ENCODE measurements around the gene GOLGA6L22. TPM values are rescaled to one million over a fixed set of nuclear protein-coding genes. Genes with fewer than 3 reads are reported as not detected.
"Not testable (repeated sequence)": the region's sequence is repeated elsewhere in the genome, so short reads cannot be mapped to it uniquely, and the experiment has no call there.

Gene GOLGA6L22
- polyA plus RNA-seq (2013) = not detected in 2 replicates

- H3K36me3 ChIP-seq (ENCODE audit: control insufficient read depth in 1 of 2, insufficient read depth in 2 of 2, low read length in 2 of 2); H4K12ac ChIP-seq (ENCODE audit: low read depth, low read length); H3K14ac ChIP-seq (ENCODE audit: low read length); H3K4me3 ChIP-seq (ENCODE audit: low read depth, low read length); H2AFZ ChIP-seq (ENCODE audit: insufficient read depth, low read length, poor library complexity); H3K4me2 ChIP-seq (ENCODE audit: low read length); H3K27ac ChIP-seq (ENCODE audit: low read depth, low read length); H2BK12ac ChIP-seq (ENCODE audit: low read length); DNase-seq; H3K9me3 ChIP-seq (ENCODE audit: insufficient read depth, low read depth, low read length); H2BK120ac ChIP-seq (ENCODE audit: insufficient read depth, low read length, poor library complexity); H3K9ac ChIP-seq (ENCODE audit: low read length); H2AK5ac ChIP-seq (ENCODE audit: low read length); H3K18ac ChIP-seq (ENCODE audit: low read length); H3K79me1 ChIP-seq (ENCODE audit: low read length); H2BK5ac ChIP-seq (ENCODE audit: low read depth, low read length, poor library complexity); H3K23ac ChIP-seq (ENCODE audit: low read length); H3K79me2 ChIP-seq (ENCODE audit: control insufficient read depth, insufficient read depth, low read length, poor library complexity); H3K4me1 ChIP-seq (ENCODE audit: control insufficient read depth in 1 of 2, insufficient read depth in 2 of 2, low read length in 2 of 2); H4K91ac ChIP-seq (ENCODE audit: low read depth, low read length); H3K27me3 ChIP-seq (ENCODE audit: insufficient read depth, low read length); H4K8ac ChIP-seq (ENCODE audit: low read depth, low read length); H3K4ac ChIP-seq (ENCODE audit: low read depth, low read length): not testable (repeated sequence)
- WGBS (ENCODE audit: extremely low coverage, insufficient coverage, insufficient read length) = no CpG with 5 or more reads among the region's 7 CpGs
These were observed at the start of gene GOLGA6L22 for GRCh38 chr15:22458603-22459002. Gene GOLGA6L22, plus strand, starts transcription at chr15:22458903. Its CDS starts 91 bp downstream, at chr15:22458994.

- H3K4me3 ChIP-seq (ENCODE audit: low read depth, low read length); H3K14ac ChIP-seq (ENCODE audit: low read length); H2BK5ac ChIP-seq (ENCODE audit: low read depth, low read length, poor library complexity); H3K23ac ChIP-seq (ENCODE audit: low read length); H3K27me3 ChIP-seq (ENCODE audit: insufficient read depth, low read length); H3K4me1 ChIP-seq (ENCODE audit: control insufficient read depth in 1 of 2, insufficient read depth in 2 of 2, low read length in 2 of 2); H2BK12ac ChIP-seq (ENCODE audit: low read length); H3K9ac ChIP-seq (ENCODE audit: low read length); H2BK120ac ChIP-seq (ENCODE audit: insufficient read depth, low read length, poor library complexity); H3K4me2 ChIP-seq (ENCODE audit: low read length); H4K8ac ChIP-seq (ENCODE audit: low read depth, low read length); H4K91ac ChIP-seq (ENCODE audit: low read depth, low read length); H3K79me1 ChIP-seq (ENCODE audit: low read length); H3K27ac ChIP-seq (ENCODE audit: low read depth, low read length); H3K9me3 ChIP-seq (ENCODE audit: insufficient read depth, low read depth, low read length); H3K79me2 ChIP-seq (ENCODE audit: control insufficient read depth, insufficient read depth, low read length, poor library complexity); H3K18ac ChIP-seq (ENCODE audit: low read length); H2AK5ac ChIP-seq (ENCODE audit: low read length); H2AFZ ChIP-seq (ENCODE audit: insufficient read depth, low read length, poor library complexity); H4K12ac ChIP-seq (ENCODE audit: low read depth, low read length); DNase-seq; H3K36me3 ChIP-seq (ENCODE audit: control insufficient read depth in 1 of 2, insufficient read depth in 2 of 2, low read length in 2 of 2); H3K4ac ChIP-seq (ENCODE audit: low read depth, low read length): not testable (repeated sequence)
- no CpG with 5 or more reads among the region's 19 CpGs for WGBS (ENCODE audit: extremely low coverage, insufficient coverage, insufficient read length)
These were observed 41.4 kb upstream of the GOLGA6L22 start for GRCh38 chr15:22417288-22417687.

DNA sequence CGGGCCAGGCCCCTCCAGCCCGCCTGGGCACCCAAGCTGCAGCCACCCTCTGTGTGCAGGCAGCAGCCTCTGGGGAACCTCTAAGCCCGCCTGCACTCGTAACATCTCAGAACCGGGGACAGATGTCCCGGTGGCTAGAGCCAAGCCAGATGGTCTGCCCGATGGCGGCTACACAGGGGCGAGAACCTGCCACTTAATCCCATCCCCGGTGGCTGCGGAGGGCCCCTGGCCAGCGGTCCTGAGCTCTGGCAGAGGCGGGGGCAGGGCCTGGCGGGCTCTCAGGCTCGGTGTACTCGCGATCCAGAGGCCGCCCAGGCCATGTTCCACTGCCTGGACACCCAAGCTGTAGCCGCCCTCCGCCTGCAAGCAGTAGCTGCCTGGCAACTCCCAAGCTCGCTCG, 40.9 kb upstream of the GOLGA6L22 start:
- not testable (repeated sequence) for H3K27me3 ChIP-seq (ENCODE audit: insufficient read depth, low read length); H3K36me3 ChIP-seq (ENCODE audit: control insufficient read depth in 1 of 2, insufficient read depth in 2 of 2, low read length in 2 of 2)

GRCh38 chr15:22418212-22418611, 40.5 kb upstream of the GOLGA6L22 start:
- not testable (repeated sequence) for H3K27me3 ChIP-seq (ENCODE audit: insufficient read depth, low read length); H3K9ac ChIP-seq (ENCODE audit: low read length); H3K27ac ChIP-seq (ENCODE audit: low read depth, low read length); H2AK5ac ChIP-seq (ENCODE audit: low read length); H3K18ac ChIP-seq (ENCODE audit: low read length); H3K4ac ChIP-seq (ENCODE audit: low read depth, low read length); H3K4me2 ChIP-seq (ENCODE audit: low read length); H3K14ac ChIP-seq (ENCODE audit: low read length); H4K91ac ChIP-seq (ENCODE audit: low read depth, low read length); H3K79me2 ChIP-seq (ENCODE audit: control insufficient read depth, insufficient read depth, low read length, poor library complexity); H4K12ac ChIP-seq (ENCODE audit: low read depth, low read length); H2AFZ ChIP-seq (ENCODE audit: insufficient read depth, low read length, poor library complexity); H3K36me3 ChIP-seq (ENCODE audit: control insufficient read depth in 1 of 2, insufficient read depth in 2 of 2, low read length in 2 of 2); H4K8ac ChIP-seq (ENCODE audit: low read depth, low read length); DNase-seq; H2BK12ac ChIP-seq (ENCODE audit: low read length); H3K4me3 ChIP-seq (ENCODE audit: low read depth, low read length); H3K79me1 ChIP-seq (ENCODE audit: low read length); H2BK120ac ChIP-seq (ENCODE audit: insufficient read depth, low read length, poor library complexity); H3K9me3 ChIP-seq (ENCODE audit: insufficient read depth, low read depth, low read length); H3K23ac ChIP-seq (ENCODE audit: low read length); H2BK5ac ChIP-seq (ENCODE audit: low read depth, low read length, poor library complexity); H3K4me1 ChIP-seq (ENCODE audit: control insufficient read depth in 1 of 2, insufficient read depth in 2 of 2, low read length in 2 of 2)
- no CpG with 5 or more reads among the region's 29 CpGs for WGBS (ENCODE audit: extremely low coverage, insufficient coverage, insufficient read length)

More for the DNA sequence above, 40.9 kb upstream of the GOLGA6L22 start:
- H3K18ac ChIP-seq (ENCODE audit: low read length); H4K8ac ChIP-seq (ENCODE audit: low read depth, low read length); H3K4me3 ChIP-seq (ENCODE audit: low read depth, low read length); H3K4me2 ChIP-seq (ENCODE audit: low read length); H3K79me1 ChIP-seq (ENCODE audit: low read length); H2AFZ ChIP-seq (ENCODE audit: insufficient read depth, low read length, poor library complexity); H3K27ac ChIP-seq (ENCODE audit: low read depth, low read length); H3K79me2 ChIP-seq (ENCODE audit: control insufficient read depth, insufficient read depth, low read length, poor library complexity); H3K4me1 ChIP-seq (ENCODE audit: control insufficient read depth in 1 of 2, insufficient read depth in 2 of 2, low read length in 2 of 2); H3K9me3 ChIP-seq (ENCODE audit: insufficient read depth, low read depth, low read length); H2BK12ac ChIP-seq (ENCODE audit: low read length); H3K14ac ChIP-seq (ENCODE audit: low read length); H3K9ac ChIP-seq (ENCODE audit: low read length); H3K23ac ChIP-seq (ENCODE audit: low read length); H2BK5ac ChIP-seq (ENCODE audit: low read depth, low read length, poor library complexity); H3K4ac ChIP-seq (ENCODE audit: low read depth, low read length); H2BK120ac ChIP-seq (ENCODE audit: insufficient read depth, low read length, poor library complexity); H2AK5ac ChIP-seq (ENCODE audit: low read length); H4K91ac ChIP-seq (ENCODE audit: low read depth, low read length); H4K12ac ChIP-seq (ENCODE audit: low read depth, low read length); DNase-seq: not testable (repeated sequence)
- WGBS (ENCODE audit: extremely low coverage, insufficient coverage, insufficient read length) = no CpG with 5 or more reads among the region's 22 CpGs

Data from trophoblast cell (in vitro differentiated cells and primary cell).